Raji (cell line): ENCODE measurements around the gene FLAD1.

Experiments used
- POLR2A ChIP-seq: IDR thresholded peaks from 2 replicates; pipeline ENCODE4 v1.6.1; 2011; ENCODE audit warnings: low read depth, low read length, control low read depth; ENCODE audit not compliant: insufficient read depth

Gene FLAD1

GRCh38 chr1:155038602-155039307, 55.6 kb downstream of the FLAD1 start:
- TF ChIP-seq POLR2A, result no peak

GRCh38 chr1:155039308-155039669, 56.1 kb downstream of the FLAD1 start:
- no peak for TF ChIP-seq POLR2A

GRCh38 chr1:155040358-155041093, 57.4 kb downstream of the FLAD1 start:
- TF ChIP-seq POLR2A, result no peak
